ENCODE data around the gene CNPY3.
A peak's percentile ranks its signal among the peaks of the same experiment; 100 is the strongest.

- TF ChIP-seq, protein P1, sequence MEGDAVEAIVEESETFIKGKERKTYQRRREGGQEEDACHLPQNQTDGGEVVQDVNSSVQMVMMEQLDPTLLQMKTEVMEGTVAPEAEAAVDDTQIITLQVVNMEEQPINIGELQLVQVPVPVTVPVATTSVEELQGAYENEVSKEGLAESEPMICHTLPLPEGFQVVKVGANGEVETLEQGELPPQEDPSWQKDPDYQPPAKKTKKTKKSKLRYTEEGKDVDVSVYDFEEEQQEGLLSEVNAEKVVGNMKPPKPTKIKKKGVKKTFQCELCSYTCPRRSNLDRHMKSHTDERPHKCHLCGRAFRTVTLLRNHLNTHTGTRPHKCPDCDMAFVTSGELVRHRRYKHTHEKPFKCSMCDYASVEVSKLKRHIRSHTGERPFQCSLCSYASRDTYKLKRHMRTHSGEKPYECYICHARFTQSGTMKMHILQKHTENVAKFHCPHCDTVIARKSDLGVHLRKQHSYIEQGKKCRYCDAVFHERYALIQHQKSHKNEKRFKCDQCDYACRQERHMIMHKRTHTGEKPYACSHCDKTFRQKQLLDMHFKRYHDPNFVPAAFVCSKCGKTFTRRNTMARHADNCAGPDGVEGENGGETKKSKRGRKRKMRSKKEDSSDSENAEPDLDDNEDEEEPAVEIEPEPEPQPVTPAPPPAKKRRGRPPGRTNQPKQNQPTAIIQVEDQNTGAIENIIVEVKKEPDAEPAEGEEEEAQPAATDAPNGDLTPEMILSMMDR (IDR thresholded peaks at IDR 0.05), result no peak
- TF ChIP-seq POLR2A (IDR thresholded peaks at IDR 0.05), result peak; percentile 94
These were observed 38.7 kb upstream of the CNPY3 start for GRCh38 chr6:42890311-42891198.

Measured in transverse colon (tissue), 3 donors.